Kidney (tissue), 14 donors: ENCODE data around the gene ADIPOQ. TPM values are rescaled to one million over a fixed set of nuclear protein-coding genes. Genes with fewer than 3 reads are reported as not detected.
"Not testable (repeated sequence)": the region's sequence is repeated elsewhere in the genome, so short reads cannot be mapped to it uniquely, and the experiment has no call there.

Experiments
- DNase-seq, 5 donors: peaks; one replicate each; pipeline ENCODE4 v3.0.0-alpha.2; 2013 to 2020
- FAIRE-seq: peaks from 2 replicates; lab custom pipeline; 2012; peaks lifted over from hg19 to GRCh38; lab: Jason Lieb, UNC
- H3K27ac ChIP-seq, 2 donors: one replicate each; pipeline ENCODE4 v1.7.0; 2013; ENCODE audit warnings: low read depth in 2 of 2, low read length in 2 of 2, inconsistent platforms in 1 of 2
- H3K27me3 ChIP-seq: one replicate; pipeline ENCODE4 v1.7.1; 2013; ENCODE audit warnings: low read length, inconsistent platforms; ENCODE audit not compliant: control insufficient read depth, insufficient read depth
- H3K36me3 ChIP-seq, 3 donors: one replicate each; pipeline versions ENCODE4 v1.7.0 to v1.7.1; 2013; ENCODE audit warnings: low read length in 3 of 3, control low read depth in 1 of 3, inconsistent platforms in 1 of 3; ENCODE audit not compliant: insufficient read depth in 3 of 3, control insufficient read depth in 2 of 3
- H3K4me1 ChIP-seq, 3 donors: one replicate each; pipeline versions ENCODE4 v1.7.0 to v1.7.1; 2013; ENCODE audit warnings: low read length in 3 of 3, inconsistent platforms in 1 of 3, low read depth in 1 of 3; ENCODE audit not compliant: control insufficient read depth in 2 of 3, insufficient read depth in 2 of 3
- H3K4me3 ChIP-seq, 3 donors: one replicate each; pipeline versions ENCODE4 v1.7.0 to v1.8.1; 2013; ENCODE audit warnings: low read length in 3 of 3, control low read depth in 1 of 3, inconsistent platforms in 1 of 3
- H3K9ac ChIP-seq, 3 donors: one replicate each; pipeline versions ENCODE4 v1.7.0 to v1.7.1; 2013; ENCODE audit warnings: low read length in 3 of 3, control low read depth in 1 of 3, inconsistent platforms in 1 of 3
- H3K9me3 ChIP-seq, 3 donors: one replicate each; pipeline versions ENCODE4 v1.7.0 to v1.7.1; 2013; ENCODE audit warnings: low read length in 3 of 3, control low read depth in 1 of 3, inconsistent platforms in 1 of 3; ENCODE audit not compliant: control insufficient read depth in 2 of 3, insufficient read depth in 1 of 3
- intact Hi-C: fragments of 100-400 bp; cut with DNase I; formaldehyde crosslinking; loops from one replicate; pipeline ENCODE4 v1.11.1; 2022
- polyA plus RNA-seq: library from polyadenylated mRNA; stranded (reverse); fragments of 350-450 nt; fragmentation: Illumina TruSeq; extraction: RNeasy Lipid Tissue Mini Kit (QIAGEN cat#74804); gene quantifications from one replicate; pipeline ENCODE4 v1.2.3, GENCODE V29; 2014; ENCODE audit warnings: low read depth, low replicate concordance; ENCODE audit not compliant: insufficient read depth
- total RNA-seq: library from RNA; stranded (reverse); fragmentation: NEBNext Ultra II Directional; extraction: Animal tissue kit (Norgen Biotek cat#: 25700); gene quantifications from one replicate; pipeline ENCODE4 v1.2.1, GENCODE V29; 2021
- TF ChIP-seq, protein P1 (sequence below): IDR thresholded peaks from 3 replicates; pipeline ENCODE4 v1.5.1; 2012; ENCODE audit warnings: mild to moderate bottlenecking, moderate library complexity, borderline replicate concordance; ENCODE audit not compliant: insufficient read depth; ENCODE audit errors: extremely low read depth
- donor health status: control.
- donor health status: control.
- donor health status: control.
- donor health status: control.
- donor health status: control.
- donor health status: DM: yes; HTN: yes; CAD: no.
- donor health status: Normal renal cell carcinoma (clear cell type).

The ADIPOQ gene
- total and polyA plus RNA-seq, 2 donors from 2014 or later = not detected

DNA sequence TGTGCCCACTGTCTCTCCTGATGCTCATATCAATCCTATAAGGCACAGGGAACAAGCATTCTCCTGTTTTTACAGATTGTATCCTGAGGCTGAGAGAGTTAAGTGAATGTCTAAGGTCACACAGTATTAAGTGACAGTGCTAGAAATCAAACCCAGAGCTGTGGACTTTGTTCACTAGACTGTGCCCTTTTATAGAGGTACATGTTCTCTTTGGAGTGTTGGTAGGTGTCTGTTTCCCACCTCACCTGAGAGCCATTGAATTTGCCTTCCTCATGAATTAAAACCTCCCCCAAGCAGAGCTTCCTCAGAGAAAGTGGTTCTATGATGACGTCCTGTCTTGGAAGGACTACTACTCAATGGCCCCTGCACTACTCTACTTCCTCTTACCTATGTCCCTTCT, 12.4 kb downstream of the ADIPOQ start:
- intact Hi-C loops = no loop called here
- no peak overlapping the region for H3K27ac ChIP-seq
- H3K4me1 ChIP-seq = no peaks in the 10 kb centered on the region
- H3K9me3 ChIP-seq = no peaks in the 10 kb centered on the region
- no peak overlapping the region for H3K9ac ChIP-seq
- no peak overlapping the region for H3K4me3 ChIP-seq
- no peaks in the 10 kb centered on the region for H3K27me3 ChIP-seq
- TF ChIP-seq, protein P1, sequence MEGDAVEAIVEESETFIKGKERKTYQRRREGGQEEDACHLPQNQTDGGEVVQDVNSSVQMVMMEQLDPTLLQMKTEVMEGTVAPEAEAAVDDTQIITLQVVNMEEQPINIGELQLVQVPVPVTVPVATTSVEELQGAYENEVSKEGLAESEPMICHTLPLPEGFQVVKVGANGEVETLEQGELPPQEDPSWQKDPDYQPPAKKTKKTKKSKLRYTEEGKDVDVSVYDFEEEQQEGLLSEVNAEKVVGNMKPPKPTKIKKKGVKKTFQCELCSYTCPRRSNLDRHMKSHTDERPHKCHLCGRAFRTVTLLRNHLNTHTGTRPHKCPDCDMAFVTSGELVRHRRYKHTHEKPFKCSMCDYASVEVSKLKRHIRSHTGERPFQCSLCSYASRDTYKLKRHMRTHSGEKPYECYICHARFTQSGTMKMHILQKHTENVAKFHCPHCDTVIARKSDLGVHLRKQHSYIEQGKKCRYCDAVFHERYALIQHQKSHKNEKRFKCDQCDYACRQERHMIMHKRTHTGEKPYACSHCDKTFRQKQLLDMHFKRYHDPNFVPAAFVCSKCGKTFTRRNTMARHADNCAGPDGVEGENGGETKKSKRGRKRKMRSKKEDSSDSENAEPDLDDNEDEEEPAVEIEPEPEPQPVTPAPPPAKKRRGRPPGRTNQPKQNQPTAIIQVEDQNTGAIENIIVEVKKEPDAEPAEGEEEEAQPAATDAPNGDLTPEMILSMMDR = no peak
- no peaks in the 10 kb centered on the region for H3K36me3 ChIP-seq
- FAIRE-seq (no peak), DNase-seq (no peak)

DNA sequence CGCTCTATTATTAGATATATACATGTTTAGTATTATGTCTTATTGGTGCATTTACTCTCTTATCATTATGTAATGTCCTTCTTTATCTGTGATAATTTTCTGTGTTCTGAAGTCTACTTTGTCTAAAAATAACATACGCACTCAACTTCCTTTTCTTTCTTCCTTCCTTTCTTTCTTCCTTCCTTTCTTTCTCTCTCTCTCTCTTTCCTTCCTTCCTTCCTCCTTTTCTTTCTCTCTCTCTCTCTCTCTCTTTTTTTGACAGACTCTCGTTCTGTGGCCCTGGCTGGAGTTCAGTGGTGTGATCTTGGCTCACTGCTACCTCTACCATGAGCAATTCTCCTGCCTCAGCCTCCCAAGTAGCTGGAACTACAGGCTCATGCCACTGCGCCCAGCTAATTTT, 15.2 kb downstream of the ADIPOQ start:
- intact Hi-C loops = no loop called here
- TF ChIP-seq, protein P1 = no peak

DNA sequence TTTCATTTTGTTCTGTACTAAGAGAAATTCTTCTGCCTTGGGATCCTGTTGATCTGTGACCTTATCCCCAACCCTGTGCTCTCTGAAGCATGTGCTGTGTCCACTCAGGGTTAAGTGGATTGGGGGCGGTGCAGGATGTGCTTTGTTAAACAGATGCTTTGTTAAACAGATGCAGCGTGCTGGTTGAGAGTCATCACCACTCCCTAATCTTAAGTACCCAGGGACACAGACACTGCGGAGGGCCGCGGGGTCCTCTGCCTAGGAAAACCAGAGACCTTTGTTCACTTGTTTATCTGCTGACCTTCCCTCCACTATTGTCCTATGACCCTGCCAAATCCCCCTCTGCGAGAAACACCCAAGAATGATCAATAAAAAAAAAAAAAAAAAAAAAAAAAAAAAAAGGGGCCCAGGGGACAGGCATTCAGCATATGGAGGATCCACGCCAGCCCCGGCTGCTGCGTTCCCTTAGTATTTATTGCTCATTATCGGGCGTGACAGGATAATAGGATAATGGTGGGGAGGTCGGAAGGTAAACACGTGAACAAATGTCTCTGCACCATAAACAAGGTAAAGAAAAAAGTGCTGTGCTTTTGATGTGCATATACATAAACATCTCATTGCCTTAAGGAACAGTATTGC, 22.8 kb downstream of the ADIPOQ start:
- H3K9me3 ChIP-seq, FAIRE-seq, DNase-seq, H3K27me3 ChIP-seq, H3K27ac ChIP-seq, H3K9ac ChIP-seq, intact Hi-C loops, H3K36me3 ChIP-seq, H3K4me1 ChIP-seq, H3K4me3 ChIP-seq: not testable (repeated sequence)

More for the DNA sequence above, 15.2 kb downstream of the ADIPOQ start:
- DNase-seq = no peak
- H3K4me1 ChIP-seq = no peaks in the 10 kb centered on the region
- no peak overlapping the region for H3K9ac ChIP-seq
- no peak for FAIRE-seq
- H3K9me3 ChIP-seq = no peaks in the 10 kb centered on the region
- H3K27ac ChIP-seq = no peak overlapping the region
- no peak overlapping the region for H3K4me3 ChIP-seq
- no peaks in the 10 kb centered on the region for H3K36me3 ChIP-seq
- H3K27me3 ChIP-seq = no peaks in the 10 kb centered on the region

DNA sequence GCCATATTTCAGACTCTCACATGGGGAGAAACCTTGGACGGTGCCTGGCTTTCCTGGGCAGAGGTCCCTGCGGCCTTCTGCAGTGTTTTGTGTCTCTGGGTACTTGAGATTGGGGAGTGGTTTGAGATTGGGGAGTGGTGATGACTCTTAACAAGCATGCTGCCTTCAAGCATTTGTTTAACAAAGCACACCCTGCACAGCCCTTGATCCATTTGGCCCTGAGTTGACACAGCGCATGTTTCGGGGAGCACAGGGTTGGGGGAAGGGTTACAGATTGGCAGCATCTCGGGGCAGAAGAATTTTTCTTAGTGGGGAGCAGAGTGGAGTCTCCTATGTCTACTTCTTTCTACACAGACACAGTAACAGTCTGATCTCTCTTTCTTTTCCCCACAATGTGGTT, 23.6 kb downstream of the ADIPOQ start:
- H3K27me3 ChIP-seq, H3K4me1 ChIP-seq, FAIRE-seq, H3K36me3 ChIP-seq, H3K27ac ChIP-seq, H3K9ac ChIP-seq, DNase-seq, H3K9me3 ChIP-seq, intact Hi-C loops, H3K4me3 ChIP-seq: not testable (repeated sequence)
